Tibial artery (tissue), 4 donors: ENCODE data around the gene NRP2.

ENCODE experiments used
- DNase-seq, 2 donors: peaks; one replicate each; pipeline ENCODE4 v3.0.0-alpha.2; 2019
- H3K27ac ChIP-seq, 2 donors: fragments of 200-600 bp; sonication (generic) in 1 of 2; 1 replicate in 1 of 2; 2 replicates in 1 of 2; pipeline ENCODE4 v1.5.1; 2018 to 2019; ENCODE audit warnings: mild to moderate bottlenecking in 1 of 2
- H3K27me3 ChIP-seq, 2 donors: fragments of 200-600 bp; sonication (generic) in 1 of 2; one replicate each; pipeline versions ENCODE4 v1.5.1 to v1.6.0; 2016 to 2019
- H3K36me3 ChIP-seq, 3 donors: fragments of 200-600 bp; sonication (generic) in 2 of 3; one replicate each; pipeline ENCODE4 v1.5.1; 2016 to 2019; ENCODE audit warnings: mild to moderate bottlenecking in 2 of 3
- H3K4me1 ChIP-seq, 4 donors: fragments of 200-600 bp; sonication (generic) in 2 of 4; 1 replicate in 3 of 4; 2 replicates in 1 of 4; pipeline ENCODE4 v1.5.1; 2016 to 2019
- H3K4me3 ChIP-seq, 2 donors: fragments of 200-600 bp; sonication (generic) in 1 of 2; 1 replicate in 1 of 2; 2 replicates in 1 of 2; pipeline ENCODE4 v1.5.1; 2018 to 2019; ENCODE audit warnings: mild to moderate bottlenecking in 2 of 2
- H3K9me3 ChIP-seq, 3 donors: fragments of 200-600 bp; sonication (generic) in 1 of 3; one replicate each; pipeline ENCODE4 v1.5.1; 2016 to 2019
- intact Hi-C: fragments of 100-400 bp; cut with DNase I; formaldehyde crosslinking; loops from one replicate; pipeline ENCODE4 v1.15.0; 2023; ENCODE audit warnings: low total_unique reads
- TF ChIP-seq, protein P1 (sequence below), 2 experiments: fragments of 200-600 bp in 1 of 2; fragments of 450-650 bp in 1 of 2; IDR thresholded peaks; one replicate each; pipeline ENCODE4 v1.5.1; 2017 to 2019; ENCODE audit warnings: antibody characterized with exemption in 2 of 2, mild to moderate bottlenecking in 1 of 2, moderate library complexity in 1 of 2

The NRP2 gene

DNA sequence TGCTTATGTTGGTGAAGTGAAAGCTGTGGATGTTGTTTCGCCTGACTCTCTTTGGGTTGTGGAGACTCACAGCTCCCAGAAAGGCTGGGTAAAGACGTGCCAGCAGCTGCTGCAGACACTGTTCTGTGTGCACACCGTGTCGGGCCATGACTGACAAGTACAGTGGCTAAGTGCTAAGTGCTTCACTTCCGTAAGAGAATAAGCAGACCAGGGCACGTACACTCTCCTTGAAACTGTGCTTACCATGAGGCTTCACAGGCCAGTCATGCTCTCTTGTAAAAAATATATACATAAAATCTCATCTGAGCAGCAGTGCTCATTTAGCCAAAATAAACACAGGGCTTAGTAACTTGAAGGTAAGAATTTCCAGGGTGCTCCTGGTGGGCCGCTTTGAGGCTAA is 86.0 kb downstream of the NRP2 start:
- peaks cover 0 to 9% (median 7%) of the 10 kb centered on the region in 3 donors for H3K36me3 ChIP-seq
- TF ChIP-seq, protein P1, sequence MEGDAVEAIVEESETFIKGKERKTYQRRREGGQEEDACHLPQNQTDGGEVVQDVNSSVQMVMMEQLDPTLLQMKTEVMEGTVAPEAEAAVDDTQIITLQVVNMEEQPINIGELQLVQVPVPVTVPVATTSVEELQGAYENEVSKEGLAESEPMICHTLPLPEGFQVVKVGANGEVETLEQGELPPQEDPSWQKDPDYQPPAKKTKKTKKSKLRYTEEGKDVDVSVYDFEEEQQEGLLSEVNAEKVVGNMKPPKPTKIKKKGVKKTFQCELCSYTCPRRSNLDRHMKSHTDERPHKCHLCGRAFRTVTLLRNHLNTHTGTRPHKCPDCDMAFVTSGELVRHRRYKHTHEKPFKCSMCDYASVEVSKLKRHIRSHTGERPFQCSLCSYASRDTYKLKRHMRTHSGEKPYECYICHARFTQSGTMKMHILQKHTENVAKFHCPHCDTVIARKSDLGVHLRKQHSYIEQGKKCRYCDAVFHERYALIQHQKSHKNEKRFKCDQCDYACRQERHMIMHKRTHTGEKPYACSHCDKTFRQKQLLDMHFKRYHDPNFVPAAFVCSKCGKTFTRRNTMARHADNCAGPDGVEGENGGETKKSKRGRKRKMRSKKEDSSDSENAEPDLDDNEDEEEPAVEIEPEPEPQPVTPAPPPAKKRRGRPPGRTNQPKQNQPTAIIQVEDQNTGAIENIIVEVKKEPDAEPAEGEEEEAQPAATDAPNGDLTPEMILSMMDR (IDR thresholded peaks at IDR 0.05): no peak
- peaks cover 0 to 4% of the 10 kb centered on the region in 2 donors for H3K27me3 ChIP-seq
- intact Hi-C loops: loop anchor here (10.0 kb wide), 1 partner anchor 156 kb away; no protein-coding TSS in a partner anchor
- H3K9me3 ChIP-seq: no peaks in the 10 kb centered on the region
- no peak overlapping the region for H3K4me3 ChIP-seq
- H3K4me1 ChIP-seq: peaks cover 0 to 13% (median 8%) of the 10 kb centered on the region in 4 donors
- no peak for DNase-seq
- no peak overlapping the region for H3K27ac ChIP-seq

DNA sequence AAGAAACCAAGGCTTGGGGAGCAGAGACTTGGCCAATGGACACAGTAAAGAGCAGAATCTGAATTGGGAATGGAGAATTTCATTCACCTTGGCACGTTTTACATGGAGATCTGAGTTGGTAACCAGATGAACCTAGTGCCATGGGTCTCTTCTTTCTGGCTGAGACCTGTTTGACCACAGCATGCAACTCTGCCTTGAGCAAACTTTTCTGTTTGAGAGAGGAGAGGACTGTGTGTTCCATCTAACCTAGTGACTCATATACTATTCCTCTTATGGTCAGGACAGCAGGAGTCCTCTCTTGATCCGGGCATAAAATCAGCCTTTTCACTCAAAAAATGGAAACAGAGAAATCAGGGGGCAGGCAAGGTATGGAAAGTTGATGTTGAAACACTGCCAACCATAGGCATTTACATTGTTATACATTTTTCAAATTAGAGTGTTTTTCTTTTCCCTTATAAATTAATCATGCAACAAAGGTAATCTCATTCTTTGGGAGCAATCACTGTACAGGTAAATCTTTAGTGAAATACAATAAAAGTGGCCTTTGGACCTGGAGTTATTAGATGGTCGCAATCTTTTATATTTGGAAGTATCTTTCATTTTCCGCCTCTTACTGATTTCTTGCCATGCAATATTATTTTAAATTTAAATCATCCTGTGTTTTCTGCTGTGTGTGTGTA is 86.7 kb downstream of the NRP2 start:
- H3K4me3 ChIP-seq: no peak overlapping the region
- H3K36me3 ChIP-seq: peaks cover 0 to 9% (median 7%) of the 10 kb centered on the region in 3 donors
- no peak for DNase-seq
- TF ChIP-seq, protein P1 (IDR thresholded peaks at IDR 0.05): no peak
- no peaks in the 10 kb centered on the region for H3K9me3 ChIP-seq
- H3K27ac ChIP-seq: no peak overlapping the region
- H3K4me1 ChIP-seq: peaks cover 0 to 7% (median 3%) of the 10 kb centered on the region in 4 donors
- H3K27me3 ChIP-seq: peaks cover 0 to 4% of the 10 kb centered on the region in 2 donors
- intact Hi-C loops: loop anchor here (10.0 kb wide), 1 partner anchor 156 kb away; no protein-coding TSS in a partner anchor

DNA sequence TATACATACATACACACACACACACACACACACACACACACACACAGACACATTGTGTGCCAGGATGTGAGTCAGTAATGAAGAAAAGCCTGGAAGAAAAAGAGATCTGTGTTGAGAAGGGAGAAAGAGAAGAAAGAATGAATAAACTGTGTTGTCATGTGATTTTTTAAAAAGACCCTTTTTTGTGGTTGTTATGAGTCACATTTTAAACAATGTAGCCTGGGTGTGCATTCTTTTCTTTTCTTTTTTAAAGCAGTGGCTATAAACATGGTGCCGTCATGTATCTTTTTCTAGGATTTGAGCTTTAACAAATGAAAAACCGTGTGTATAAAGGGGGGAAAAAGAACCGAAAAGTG is 87.2 kb downstream of the NRP2 start:
- Histone ChIP-seq H3K9me3 (no peaks in the 10 kb centered on the region), H3K27me3 (peaks cover 0 to 4% of the 10 kb centered on the region in 2 donors), H3K4me1 (peaks cover 0 to 2% (median under 1%) of the 10 kb centered on the region in 4 donors), H3K4me3 (no peak overlapping the region), H3K36me3 (peaks cover 0 to 9% (median 7%) of the 10 kb centered on the region in 3 donors), H3K27ac (no peak overlapping the region)
- DNase-seq: no peak
- intact Hi-C loops: loop anchor here (10.0 kb wide), 1 partner anchor 155 kb away; no protein-coding TSS in a partner anchor
- TF ChIP-seq, protein P1 (IDR thresholded peaks at IDR 0.05): no peak

DNA sequence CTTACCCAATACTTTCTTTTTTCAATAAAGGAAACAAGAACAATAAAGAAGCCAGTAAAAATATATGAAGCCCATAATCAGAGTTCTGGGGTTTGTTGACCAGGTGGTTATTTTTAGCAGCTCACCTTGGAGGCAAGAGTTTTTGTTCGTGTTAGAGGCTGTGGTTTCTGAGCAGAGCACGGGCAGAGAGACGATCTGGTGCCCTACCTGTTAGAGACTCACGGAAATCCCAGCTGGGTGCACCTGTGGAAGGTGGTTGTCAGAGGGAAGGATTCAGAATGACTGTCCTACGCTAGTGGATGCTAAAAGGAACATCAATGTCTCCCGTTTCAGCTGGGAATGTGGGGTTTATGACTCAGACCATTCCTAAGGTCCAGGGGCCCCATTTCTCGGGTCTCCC is 87.6 kb downstream of the NRP2 start:
- Histone ChIP-seq H3K4me1 (no peaks in the 10 kb centered on the region), H3K4me3 (no peak overlapping the region), H3K27me3 (peaks cover 0 to 4% of the 10 kb centered on the region in 2 donors), H3K27ac (no peak overlapping the region), H3K36me3 (peaks cover 0 to 9% (median 7%) of the 10 kb centered on the region in 3 donors), H3K9me3 (no peaks in the 10 kb centered on the region)
- TF ChIP-seq, protein P1 (IDR thresholded peaks at IDR 0.05): no peak
- intact Hi-C loops: loop anchor here (10.0 kb wide), 1 partner anchor 155 kb away; no protein-coding TSS in a partner anchor
- DNase-seq: no peak

DNA sequence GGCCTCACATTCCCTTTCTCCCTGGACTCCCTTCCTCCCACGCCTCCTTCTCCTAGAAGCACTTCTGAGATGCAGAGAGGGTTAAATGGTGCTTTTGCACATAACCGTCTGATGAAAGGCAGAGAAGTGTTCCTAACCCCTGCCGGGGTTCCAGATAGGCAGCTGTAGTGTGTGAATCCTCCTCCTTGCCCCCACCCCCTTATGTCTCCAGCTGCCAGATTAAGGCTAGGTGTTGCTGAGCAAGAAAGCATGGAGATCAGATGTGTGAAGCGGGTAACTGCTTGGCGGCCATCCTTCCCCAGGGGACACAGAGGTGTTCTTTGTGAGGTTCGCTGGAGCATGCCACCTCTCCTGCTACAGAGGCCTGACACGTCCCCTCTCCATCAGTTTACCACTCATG is 88.3 kb downstream of the NRP2 start:
- no peak for DNase-seq
- intact Hi-C loops: no loop called here
- Histone ChIP-seq H3K27me3 (peaks cover 0 to 4% of the 10 kb centered on the region in 2 donors), H3K4me3 (no peak overlapping the region), H3K4me1 (no peaks in the 10 kb centered on the region), H3K36me3 (peaks cover 0 to 9% (median 7%) of the 10 kb centered on the region in 3 donors), H3K27ac (no peak overlapping the region), H3K9me3 (no peaks in the 10 kb centered on the region)
- TF ChIP-seq, protein P1 (IDR thresholded peaks at IDR 0.05): no peak
